Central memory CD4-positive, alpha-beta T cell (primary cell): ENCODE results near the gene PRR12.

Source experiments
- DNase-seq: peaks from one replicate; pipeline ENCODE4 v3.0.0; 2022

PRR12 gene

GRCh38 chr19:49560358-49560900, 30.6 kb upstream of the PRR12 start:
- peak; percentile 47 for DNase-seq

- peak; percentile 56 for DNase-seq
These were observed 26.4 kb upstream of the PRR12 start for GRCh38 chr19:49564616-49565045.

GRCh38 chr19:49565261-49565660, 25.7 kb upstream of the PRR12 start:
- no peak for DNase-seq

DNA sequence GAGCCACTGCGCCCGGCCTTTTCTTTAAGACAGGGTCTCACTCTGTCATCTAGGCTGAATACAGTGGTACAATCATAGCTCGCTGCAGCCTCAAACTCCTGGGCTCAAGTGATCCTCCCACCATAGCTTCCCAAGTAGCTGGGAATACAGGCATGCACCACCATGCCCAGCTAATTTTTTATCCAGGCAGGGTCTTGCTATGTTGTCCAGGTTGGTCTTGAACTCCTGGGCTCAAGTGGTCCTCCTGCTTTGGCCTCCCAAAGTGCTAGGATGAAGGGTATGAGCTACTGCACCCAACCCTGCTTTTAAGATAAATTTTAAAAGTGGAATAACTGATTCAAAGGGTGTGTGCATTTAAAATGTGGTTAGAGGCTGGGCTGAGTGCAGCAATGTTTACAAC, 24.7 kb upstream of the PRR12 start:
- no peak for DNase-seq

DNA sequence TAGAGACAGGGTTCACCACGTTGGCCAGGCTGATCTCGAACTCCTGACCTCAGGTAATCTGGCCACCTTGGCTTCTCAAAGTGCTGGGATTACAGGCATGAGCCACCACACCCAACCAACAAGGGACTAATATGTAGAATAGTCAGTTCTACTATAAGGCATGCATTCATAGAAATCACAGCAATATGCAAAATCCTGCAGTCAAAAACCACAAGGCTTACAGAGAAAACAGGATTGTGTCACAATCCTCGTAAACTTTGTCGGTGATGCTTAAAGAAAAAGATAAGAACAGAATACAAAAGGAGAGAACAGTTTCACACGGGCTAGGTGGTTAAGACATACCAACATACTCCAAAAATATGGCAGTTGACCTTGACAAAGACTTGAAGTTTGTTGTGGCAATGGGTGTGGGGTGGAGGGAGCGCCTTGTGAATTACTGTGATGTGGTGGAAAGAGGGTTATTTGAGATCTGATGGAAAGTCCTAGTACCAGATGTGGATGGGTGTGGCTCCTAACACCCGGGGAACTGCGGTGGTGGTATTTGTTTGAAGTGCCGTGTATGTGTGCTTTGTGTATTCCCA, 23.0 kb upstream of the PRR12 start:
- peak; percentile 96 for DNase-seq

- peak; percentile 82 for DNase-seq
These were observed 20.7 kb upstream of the PRR12 start for GRCh38 chr19:49570138-49570856.

- no peak for DNase-seq
These were observed 19.8 kb upstream of the PRR12 start for GRCh38 chr19:49570997-49571676.

- DNase-seq: no peak
These were observed 18.0 kb upstream of the PRR12 start for GRCh38 chr19:49573009-49573408.

GRCh38 chr19:49573425-49573824, 17.6 kb upstream of the PRR12 start:
- DNase-seq: no peak

GRCh38 chr19:49574206-49574755, 16.7 kb upstream of the PRR12 start:
- no peak for DNase-seq

DNA sequence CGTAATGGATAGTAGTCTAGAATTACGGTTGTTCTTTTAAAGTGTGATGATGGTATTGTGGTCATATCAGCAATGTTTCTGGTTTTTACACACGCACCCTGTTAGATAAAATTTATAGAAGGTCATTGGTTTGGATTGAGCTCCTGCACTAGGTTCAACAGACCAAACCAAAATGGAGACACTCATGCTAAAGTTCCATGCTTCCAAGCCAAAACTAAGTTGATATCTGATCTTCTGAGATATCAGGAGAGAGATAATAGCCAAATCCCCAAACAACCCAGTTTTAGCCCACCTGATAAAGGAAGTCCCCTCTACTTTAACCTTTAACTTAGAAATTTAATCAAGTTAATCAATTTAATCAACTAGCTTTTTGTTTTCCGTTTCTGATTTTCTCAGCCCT, 11.8 kb upstream of the PRR12 start:
- no peak for DNase-seq

DNA sequence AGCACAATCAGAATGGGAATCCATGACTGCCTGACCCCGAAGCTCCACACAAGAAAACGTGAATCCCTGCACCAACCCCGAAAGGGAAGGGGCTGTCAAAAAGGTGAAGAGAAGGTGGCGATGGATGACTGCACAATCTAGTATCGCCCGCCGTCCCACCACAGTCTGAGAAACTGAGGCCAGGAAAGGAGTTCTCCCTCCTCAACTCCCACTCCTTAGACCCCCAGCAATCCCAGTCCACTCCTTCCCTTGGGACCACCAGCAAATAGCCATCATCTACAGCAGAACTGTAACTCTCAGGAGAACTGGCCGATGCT, 11.1 kb upstream of the PRR12 start:
- no peak for DNase-seq

DNA sequence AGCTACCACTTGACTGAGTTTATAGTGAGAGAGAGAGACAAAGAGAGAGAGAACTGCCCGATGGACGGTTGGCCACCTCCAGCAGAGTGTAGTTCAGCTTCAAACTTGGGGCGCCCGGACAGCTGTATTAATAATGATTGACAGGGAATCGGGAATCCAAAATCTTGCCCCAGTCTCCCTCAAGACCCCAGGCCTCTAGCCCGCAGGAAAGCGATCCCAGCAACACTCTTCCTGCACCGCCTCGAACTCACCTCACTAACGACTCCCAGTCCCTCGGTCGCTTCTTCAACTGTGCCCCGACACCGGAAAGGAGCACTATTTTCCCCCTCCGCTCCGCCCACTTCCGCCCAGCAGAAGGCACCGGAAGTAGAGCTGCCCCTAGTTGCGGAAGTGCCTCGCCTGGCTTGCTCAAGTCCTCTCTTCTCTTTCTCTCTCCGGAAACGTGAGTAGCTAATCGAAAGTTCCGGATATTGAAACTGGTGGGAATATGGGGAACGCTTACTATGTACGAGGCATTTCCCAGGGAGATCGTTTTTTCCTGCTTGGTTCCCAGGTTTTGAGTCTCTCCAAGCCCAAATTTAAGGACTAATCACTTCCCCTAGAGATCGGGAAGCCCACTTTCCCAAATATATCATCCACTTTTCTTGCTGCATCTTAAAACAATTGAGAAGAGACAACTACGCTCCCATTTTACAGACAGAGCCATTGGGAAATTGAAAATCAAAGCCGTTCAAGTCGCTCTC, 10.5 kb upstream of the PRR12 start, which contains the start of gene NOSIP:
NOSIP (minus strand) TSS at position 293 of the 743 bp plus-strand sequence. CDS start 19,865 bp downstream, outside the sequence.
- DNase-seq: peak; percentile 93

GRCh38 chr19:49581007-49581508, 9.9 kb upstream of the PRR12 start, which contains the start of gene PRRG2:
TSS of gene PRRG2 (plus strand) at chr19:49581316. CDS start at chr19:49583220, 1,904 bp downstream.
- DNase-seq: no peak

DNA sequence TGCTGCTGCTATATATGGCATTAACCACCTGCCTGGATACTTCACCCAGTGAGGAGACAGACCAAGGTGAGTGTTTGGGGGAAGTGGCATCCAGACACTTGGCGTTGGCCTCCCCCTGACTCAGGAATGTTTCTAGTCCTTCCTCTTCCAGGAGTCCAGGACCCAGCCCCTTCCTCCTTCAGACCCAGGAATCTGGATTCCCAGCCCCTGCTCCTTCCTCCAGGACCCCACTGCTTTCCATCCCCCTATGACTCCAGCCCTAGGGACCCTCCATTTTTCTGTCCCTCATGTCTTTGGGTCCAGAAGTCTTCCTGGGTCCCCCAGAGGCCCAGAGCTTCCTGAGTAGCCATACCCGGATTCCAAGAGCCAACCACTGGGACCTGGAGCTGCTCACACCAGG, 7.7 kb upstream of the PRR12 start:
- no peak for DNase-seq

DNA sequence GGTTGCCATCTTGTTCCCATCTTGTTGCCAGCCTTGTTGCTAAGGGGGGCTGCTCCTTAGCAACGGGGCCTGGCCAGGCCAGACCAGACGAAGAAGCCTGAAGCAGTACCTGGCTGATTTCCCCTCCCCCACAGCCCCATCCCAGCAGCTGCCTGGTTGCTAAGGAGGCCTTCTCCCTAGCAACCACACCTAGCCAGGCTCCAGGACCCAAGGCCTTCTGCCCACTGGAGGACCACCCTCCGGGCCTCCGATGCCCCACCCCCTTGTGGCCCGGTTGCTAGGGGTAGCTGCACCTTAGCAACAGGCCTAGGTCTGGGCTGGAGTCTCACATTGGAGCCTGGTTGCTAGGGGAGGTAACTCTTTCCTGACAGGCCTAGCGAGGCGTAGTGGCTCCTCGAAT, 6.0 kb upstream of the PRR12 start:
- no peak for DNase-seq

GRCh38 chr19:49587227-49587626, 3.8 kb upstream of the PRR12 start:
- DNase-seq: no peak

DNA sequence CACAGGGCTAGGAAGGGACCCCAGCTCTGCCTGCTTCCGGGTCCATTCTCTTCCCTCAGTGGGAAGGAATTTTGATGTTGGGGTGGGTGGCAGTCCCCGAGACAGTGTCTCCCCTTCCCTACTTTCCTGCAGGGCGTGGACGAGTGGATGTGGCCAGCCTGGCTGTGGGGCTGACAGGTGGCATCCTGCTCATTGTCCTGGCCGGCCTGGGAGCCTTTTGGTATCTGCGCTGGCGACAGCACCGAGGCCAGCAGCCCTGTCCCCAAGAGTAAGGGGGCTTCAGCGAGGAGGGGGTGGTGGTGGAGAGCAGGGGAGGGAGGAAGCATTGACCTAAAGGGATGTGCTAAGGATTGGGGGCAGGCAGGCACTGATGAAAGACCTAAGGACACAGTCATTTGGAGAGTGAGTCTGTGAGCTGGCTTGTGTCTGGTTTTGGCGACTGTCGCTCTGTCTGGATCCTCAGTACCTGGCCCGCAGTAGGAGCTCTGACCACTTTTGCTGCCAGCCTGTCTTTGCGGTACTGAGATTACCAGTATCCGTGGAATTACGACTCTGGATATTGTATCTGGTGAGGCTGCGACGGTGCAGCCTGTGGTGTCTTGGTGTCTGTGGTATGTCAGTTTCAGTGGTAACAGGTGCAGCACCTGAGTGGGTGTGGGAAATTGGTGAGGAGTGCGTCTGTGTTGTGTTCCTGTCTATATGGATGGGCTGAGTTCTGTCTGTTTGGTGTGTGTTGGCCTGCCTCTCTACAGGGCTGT, 2.4 kb upstream of the PRR12 start:
- peak; percentile 61 for DNase-seq

DNA sequence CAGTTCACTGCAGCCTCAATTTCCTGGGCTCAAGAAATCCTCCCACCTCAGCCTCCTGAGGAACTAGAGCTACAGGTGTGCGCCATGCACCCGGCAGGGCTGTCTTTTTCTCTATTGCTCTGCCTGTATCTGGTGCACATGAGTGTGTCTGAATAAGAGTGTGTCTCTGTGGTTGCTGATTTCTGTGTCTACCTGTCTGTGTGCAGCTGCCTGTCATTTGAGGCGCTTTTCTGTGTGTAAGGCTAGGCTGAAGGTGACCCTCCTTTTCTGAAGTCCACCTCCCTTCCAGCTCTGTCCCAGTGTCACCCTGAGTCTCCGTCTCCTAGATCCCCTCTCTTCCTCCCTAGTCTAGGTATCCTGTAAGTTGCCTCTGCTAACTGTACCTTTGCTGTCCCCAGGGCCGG, 1.5 kb upstream of the PRR12 start:
- peak; percentile 43 for DNase-seq

- DNase-seq: peak; percentile 94
These were observed 661 bp upstream of the PRR12 start for GRCh38 chr19:49590071-49590970.
